HCT116 (cell line): Measurements from ENCODE around the gene PLD1.

Source experiments
- CTCF ChIP-seq, 3 experiments: fragments of 200-600 bp in 1 of 3; sonication (generic) in 1 of 3; IDR thresholded peaks in 2 of 3; conservative IDR thresholded peaks in 1 of 3; 2 replicates each; pipeline ENCODE4 v1.5.1; 2012 to 2017; ENCODE audit warnings: low read depth in 2 of 3, low read length in 2 of 3, antibody characterized with exemption in 1 of 3, borderline replicate concordance in 1 of 3, control low read depth in 1 of 3, mild to moderate bottlenecking in 1 of 3, mixed read lengths in 1 of 3, mixed run types in 1 of 3, moderate library complexity in 1 of 3; ENCODE audit not compliant: insufficient read depth in 1 of 3
- EGR1 ChIP-seq: IDR thresholded peaks from 2 replicates; pipeline ENCODE4 v1.6.1; 2012; ENCODE audit warnings: low read depth
- EZH2phosphoT487 ChIP-seq: fragments of 200-600 bp; IDR thresholded peaks from 2 replicates; pipeline ENCODE4 v1.6.1; 2018; ENCODE audit warnings: antibody characterized with exemption, borderline replicate concordance
- JUND ChIP-seq: IDR thresholded peaks from 2 replicates; pipeline ENCODE4 v1.6.1; 2012
- POLR2A ChIP-seq: IDR thresholded peaks from 2 replicates; pipeline ENCODE4 v1.7.0; 2011; ENCODE audit warnings: borderline replicate concordance; ENCODE audit not compliant: insufficient read depth, insufficient read length; ENCODE audit errors: extremely low read depth
- POLR2AphosphoS5 ChIP-seq: IDR thresholded peaks from 2 replicates; pipeline ENCODE4 v1.6.1; 2011; ENCODE audit warnings: mild to moderate bottlenecking, low read depth, low read length, moderate library complexity
- TCF7L2 ChIP-seq: IDR thresholded peaks from 2 replicates; pipeline ENCODE4 v1.7.0; 2011; ENCODE audit warnings: borderline replicate concordance, inconsistent platforms; ENCODE audit not compliant: insufficient read depth, insufficient read length; ENCODE audit errors: extremely low read depth
- TF ChIP-seq, protein P1 (sequence below): IDR thresholded peaks from 2 replicates; pipeline ENCODE4 v1.6.1; 2012

DNA sequence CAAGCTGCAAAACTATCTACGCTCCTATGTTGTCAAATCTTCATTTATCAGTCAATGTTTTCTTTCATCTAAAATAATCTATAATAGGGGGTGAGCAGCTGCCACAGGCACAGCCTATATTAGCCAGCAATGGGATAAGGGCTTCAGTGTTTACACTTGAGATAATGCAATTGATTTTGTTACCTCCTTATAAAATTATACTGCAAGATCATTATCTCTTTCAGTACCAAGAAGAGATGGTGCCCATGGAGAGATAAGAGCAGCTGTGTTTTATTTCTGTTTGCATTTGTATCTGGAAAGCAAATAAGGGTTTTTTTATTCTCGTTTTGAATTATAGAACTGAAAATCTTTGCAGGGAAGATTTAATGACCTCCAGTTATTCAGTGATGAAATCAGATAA, 68.9 kb downstream of the PLD1 start:
- no peak for TF ChIP-seq JUND
- TF ChIP-seq CTCF (IDR thresholded peaks at IDR 0.05 in 2 of 3, conservative IDR thresholded peaks at IDR 0.05 in 1 of 3; ENCODE audit: borderline replicate concordance in 1 of 3, insufficient read depth in 1 of 3, low read depth in 2 of 3, low read length in 2 of 3), result no peak
- TF ChIP-seq EZH2phosphoT487, result no peak
- TF ChIP-seq POLR2AphosphoS5, result no peak
- TF ChIP-seq EGR1, result no peak
- no peak for TF ChIP-seq POLR2A
- TF ChIP-seq, protein P1, sequence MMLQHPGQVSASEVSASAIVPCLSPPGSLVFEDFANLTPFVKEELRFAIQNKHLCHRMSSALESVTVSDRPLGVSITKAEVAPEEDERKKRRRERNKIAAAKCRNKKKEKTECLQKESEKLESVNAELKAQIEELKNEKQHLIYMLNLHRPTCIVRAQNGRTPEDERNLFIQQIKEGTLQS, result no peak
- no peak for TF ChIP-seq TCF7L2
